ENCODE results near the gene CACNA1D.

DNA sequence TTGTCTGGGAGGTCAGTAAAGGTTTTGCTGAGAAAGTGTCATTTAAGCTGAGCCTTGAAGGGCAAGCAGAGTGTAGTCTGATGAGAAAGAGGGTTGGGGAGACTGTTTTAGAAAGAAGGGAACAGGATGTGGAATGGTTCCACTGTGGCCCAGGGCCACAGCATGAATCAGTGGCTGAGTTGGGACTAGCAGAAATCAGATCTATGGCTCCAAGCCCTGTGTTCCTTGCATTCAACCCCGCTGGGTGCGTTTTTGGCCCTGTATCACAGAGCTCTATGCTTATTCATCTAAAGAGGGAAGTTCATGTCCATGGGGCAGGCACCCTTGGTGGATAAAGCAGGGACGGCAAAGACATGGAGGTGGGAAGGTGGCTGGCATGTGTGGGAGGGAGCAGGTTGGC, 151.3 kb downstream of the CACNA1D start:
- TF ChIP-seq EZH2 (IDR thresholded peaks at IDR 0.05; ENCODE audit: borderline replicate concordance) = no peak
- TF ChIP-seq, protein P1, sequence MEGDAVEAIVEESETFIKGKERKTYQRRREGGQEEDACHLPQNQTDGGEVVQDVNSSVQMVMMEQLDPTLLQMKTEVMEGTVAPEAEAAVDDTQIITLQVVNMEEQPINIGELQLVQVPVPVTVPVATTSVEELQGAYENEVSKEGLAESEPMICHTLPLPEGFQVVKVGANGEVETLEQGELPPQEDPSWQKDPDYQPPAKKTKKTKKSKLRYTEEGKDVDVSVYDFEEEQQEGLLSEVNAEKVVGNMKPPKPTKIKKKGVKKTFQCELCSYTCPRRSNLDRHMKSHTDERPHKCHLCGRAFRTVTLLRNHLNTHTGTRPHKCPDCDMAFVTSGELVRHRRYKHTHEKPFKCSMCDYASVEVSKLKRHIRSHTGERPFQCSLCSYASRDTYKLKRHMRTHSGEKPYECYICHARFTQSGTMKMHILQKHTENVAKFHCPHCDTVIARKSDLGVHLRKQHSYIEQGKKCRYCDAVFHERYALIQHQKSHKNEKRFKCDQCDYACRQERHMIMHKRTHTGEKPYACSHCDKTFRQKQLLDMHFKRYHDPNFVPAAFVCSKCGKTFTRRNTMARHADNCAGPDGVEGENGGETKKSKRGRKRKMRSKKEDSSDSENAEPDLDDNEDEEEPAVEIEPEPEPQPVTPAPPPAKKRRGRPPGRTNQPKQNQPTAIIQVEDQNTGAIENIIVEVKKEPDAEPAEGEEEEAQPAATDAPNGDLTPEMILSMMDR (IDR thresholded peaks at IDR 0.05; ENCODE audit: poor library complexity) = no peak
- no peak for TF ChIP-seq EZH2phosphoT487 (IDR thresholded peaks at IDR 0.05; ENCODE audit: low read depth, severe bottlenecking, unreplicated experiment)
